Liver (tissue), 9 donors: ENCODE measurements around the gene PCDH10. TPM values are rescaled to one million over a fixed set of nuclear protein-coding genes. Genes with fewer than 3 reads are reported as not detected.

Experiments
- DNase-seq: peaks from one replicate; pipeline ENCODE4 v3.0.0-alpha.2; 2017; ENCODE audit warnings: low spot score
- H3K27ac ChIP-seq, 2 donors: one replicate each; pipeline ENCODE4 v1.7.0; 2013; ENCODE audit warnings: inconsistent platforms in 2 of 2, low read length in 2 of 2, control low read depth in 1 of 2, low read depth in 1 of 2, mild to moderate bottlenecking in 1 of 2
- H3K27me3 ChIP-seq, 4 donors: one replicate each; pipeline versions ENCODE4 v1.6.1 to v1.7.0; 2013; ENCODE audit warnings: low read length in 3 of 4, inconsistent platforms in 1 of 4, mild to moderate bottlenecking in 1 of 4, moderate library complexity in 1 of 4; ENCODE audit not compliant: control insufficient read depth in 4 of 4, insufficient read depth in 4 of 4
- H3K36me3 ChIP-seq, 4 donors: one replicate each; pipeline versions ENCODE4 v1.6.1 to v1.7.0; 2013; ENCODE audit warnings: low read length in 3 of 4, mild to moderate bottlenecking in 3 of 4, low read depth in 1 of 4, moderate library complexity in 1 of 4; ENCODE audit not compliant: control insufficient read depth in 4 of 4, insufficient read depth in 3 of 4
- H3K4me1 ChIP-seq, 4 donors: one replicate each; pipeline versions ENCODE4 v1.6.1 to v1.7.0; 2013; ENCODE audit warnings: low read length in 3 of 4, mild to moderate bottlenecking in 3 of 4, moderate library complexity in 1 of 4; ENCODE audit not compliant: control insufficient read depth in 4 of 4, insufficient read depth in 4 of 4
- H3K4me3 ChIP-seq, 3 donors: one replicate each; pipeline versions ENCODE4 v1.6.1 to v1.7.0; 2013; ENCODE audit warnings: low read length in 3 of 3, control low read depth in 1 of 3, low read depth in 1 of 3, mild to moderate bottlenecking in 1 of 3
- H3K9ac ChIP-seq, 2 donors: one replicate each; pipeline ENCODE4 v1.7.0; 2013; ENCODE audit warnings: low read length in 2 of 2, mild to moderate bottlenecking in 2 of 2, moderate library complexity in 2 of 2, control low read depth in 1 of 2, low read depth in 1 of 2
- H3K9me3 ChIP-seq, 4 donors: one replicate each; pipeline versions ENCODE4 v1.6.1 to v1.7.0; 2013; ENCODE audit warnings: low read length in 3 of 4; ENCODE audit not compliant: control insufficient read depth in 4 of 4
- EGR1 ChIP-seq, 2 donors: IDR thresholded peaks; 2 replicates each; pipeline ENCODE4 v1.6.1; 2016 to 2018; ENCODE audit warnings: antibody characterized with exemption in 2 of 2, low read depth in 2 of 2
- FOXA1 ChIP-seq: IDR thresholded peaks from 2 replicates; pipeline ENCODE4 v1.6.1; 2016; ENCODE audit warnings: antibody characterized with exemption
- FOXA2 ChIP-seq: IDR thresholded peaks from 2 replicates; pipeline ENCODE4 v1.6.1; 2016; ENCODE audit warnings: antibody characterized with exemption
- GABPA ChIP-seq, 2 donors: IDR thresholded peaks in 1 of 2; conservative IDR thresholded peaks in 1 of 2; 2 replicates each; pipeline ENCODE4 v1.6.1; 2016; ENCODE audit warnings: antibody characterized with exemption in 2 of 2, mild to moderate bottlenecking in 1 of 2, moderate library complexity in 1 of 2
- HNF4G ChIP-seq: IDR thresholded peaks from 2 replicates; pipeline ENCODE4 v1.6.1; 2016; ENCODE audit warnings: antibody characterized with exemption
- NR2F2 ChIP-seq: IDR thresholded peaks from 2 replicates; pipeline ENCODE4 v1.6.1; 2016; ENCODE audit warnings: antibody characterized with exemption
- RAD21 ChIP-seq, 2 donors: IDR thresholded peaks; 2 replicates each; pipeline ENCODE4 v1.6.1; 2016; ENCODE audit warnings: antibody characterized with exemption in 2 of 2, mild to moderate bottlenecking in 2 of 2
- RXRA ChIP-seq, 2 donors: IDR thresholded peaks; 2 replicates each; pipeline ENCODE4 v1.6.1; 2017 to 2018; ENCODE audit warnings: antibody characterized with exemption in 2 of 2, mild to moderate bottlenecking in 1 of 2
- TAF1 ChIP-seq: conservative IDR thresholded peaks from 2 replicates; pipeline ENCODE4 v1.6.1; 2016; ENCODE audit warnings: antibody characterized with exemption, mild to moderate bottlenecking
- YY1 ChIP-seq: IDR thresholded peaks from 2 replicates; pipeline ENCODE4 v1.6.1; 2016; ENCODE audit warnings: antibody characterized with exemption, mild to moderate bottlenecking
- WGBS: extraction: QIAGEN DNeasy Blood & Tissue Kit; methylation state at CpG from one replicate; pipeline ENCODE4 v1.1.7; 2013; 5-methylcytosine and 5-hydroxymethylcytosine counted together
- polyA plus RNA-seq, 2 donors: library from polyadenylated mRNA; stranded (reverse) in 1 of 2; unstranded in 1 of 2; fragments of 200-250 nt in 1 of 2; fragments of >200 nt in 1 of 2; fragmentation: Nextera tagmentation in 1 of 2; extraction: Ambion mirVana in 1 of 2; gene quantifications; one replicate each; pipeline versions ENCODE4 v1.2.1 to v1.2.3, GENCODE V29; 2013 to 2015
- total RNA-seq, 2 donors: library from RNA; depleted of rRNA; stranded (reverse); fragments of >200 nt; gene quantifications; one replicate each; pipeline ENCODE4 v1.2.3, GENCODE V29; 2014
- TF ChIP-seq, protein P1 (sequence below): IDR thresholded peaks from 2 replicates; pipeline ENCODE4 v1.6.1; 2016; ENCODE audit warnings: antibody characterized with exemption, mild to moderate bottlenecking
- TF ChIP-seq, protein P2 (sequence below): IDR thresholded peaks from 2 replicates; pipeline ENCODE4 v1.6.1; 2016; ENCODE audit warnings: antibody characterized with exemption
- TF ChIP-seq, protein P3 (sequence below): IDR thresholded peaks from 2 replicates; pipeline ENCODE4 v1.6.1; 2016; ENCODE audit warnings: antibody characterized with exemption
- TF ChIP-seq, protein P4 (sequence below): fragments of 150-350 bp; IDR thresholded peaks from 2 replicates; pipeline ENCODE4 v1.5.1; 2017; ENCODE audit warnings: improper control_type of control experiment, low read depth, low read length; ENCODE audit not compliant: missing input control
- donor health status: healthy.
- donor health status: healthy.
- donor health status: healthy.
- donor health status: healthy.
- donor health status: healthy.

The PCDH10 gene
- total and polyA plus RNA-seq, 4 donors: under 0.01 to 0.09 (median 0.05) TPM; not detected in 1

DNA sequence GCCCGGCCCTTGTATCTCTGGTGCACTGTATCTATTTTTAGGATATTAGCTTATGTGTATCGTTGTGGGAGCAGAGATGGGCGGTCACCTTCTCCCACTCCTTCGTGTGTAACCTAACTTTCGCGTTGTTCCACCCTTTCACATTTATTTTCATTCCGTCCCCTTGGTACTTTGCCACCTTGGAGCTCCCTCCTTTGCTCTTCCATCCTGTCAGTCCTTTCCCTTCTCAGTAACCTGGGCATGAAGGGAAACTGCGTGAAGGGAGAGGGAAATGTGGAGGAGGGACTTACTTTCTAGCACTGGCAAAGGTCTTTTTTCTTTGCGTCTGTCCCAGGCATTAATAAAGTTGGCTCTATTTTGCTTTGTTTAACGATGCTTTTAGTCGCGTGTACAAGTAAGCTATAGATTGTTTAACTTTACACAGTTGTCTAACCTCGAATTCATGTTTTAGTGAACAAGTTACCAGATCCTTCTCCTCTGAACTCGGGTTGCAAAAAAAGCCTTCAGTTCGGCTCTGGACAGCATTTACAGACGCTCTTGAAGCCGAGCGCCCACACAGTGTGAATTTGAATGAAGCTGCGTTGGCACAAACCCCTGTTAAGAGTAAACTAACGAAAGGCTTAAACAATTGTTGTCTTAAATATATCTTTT is 3.9 kb downstream of the PCDH10 start:
- Histone ChIP-seq H3K4me3 (no peak overlapping the region), H3K27ac (no peak overlapping the region), H3K36me3 (no peaks in the 10 kb centered on the region), H3K4me1 (peaks cover 7 to 48% (median 25%) of the 10 kb centered on the region in 4 donors), H3K9ac (no peak overlapping the region), H3K27me3 (peaks cover 0 to 18% (median 13%) of the 10 kb centered on the region in 4 donors), H3K9me3 (no peaks in the 10 kb centered on the region)
- WGBS: 3% methylated on average over 20 of the region's 20 CpGs
- TF ChIP-seq FOXA1 (no peak), NR2F2 (no peak), EGR1 (IDR thresholded peaks at IDR 0.05; ENCODE audit: low read depth in 2 of 2) (no peak), RXRA (IDR thresholded peaks at IDR 0.05) (no peak), TAF1 (no peak), YY1 (no peak), FOXA2 (no peak), HNF4G (no peak)
- TF ChIP-seq, protein P1, sequence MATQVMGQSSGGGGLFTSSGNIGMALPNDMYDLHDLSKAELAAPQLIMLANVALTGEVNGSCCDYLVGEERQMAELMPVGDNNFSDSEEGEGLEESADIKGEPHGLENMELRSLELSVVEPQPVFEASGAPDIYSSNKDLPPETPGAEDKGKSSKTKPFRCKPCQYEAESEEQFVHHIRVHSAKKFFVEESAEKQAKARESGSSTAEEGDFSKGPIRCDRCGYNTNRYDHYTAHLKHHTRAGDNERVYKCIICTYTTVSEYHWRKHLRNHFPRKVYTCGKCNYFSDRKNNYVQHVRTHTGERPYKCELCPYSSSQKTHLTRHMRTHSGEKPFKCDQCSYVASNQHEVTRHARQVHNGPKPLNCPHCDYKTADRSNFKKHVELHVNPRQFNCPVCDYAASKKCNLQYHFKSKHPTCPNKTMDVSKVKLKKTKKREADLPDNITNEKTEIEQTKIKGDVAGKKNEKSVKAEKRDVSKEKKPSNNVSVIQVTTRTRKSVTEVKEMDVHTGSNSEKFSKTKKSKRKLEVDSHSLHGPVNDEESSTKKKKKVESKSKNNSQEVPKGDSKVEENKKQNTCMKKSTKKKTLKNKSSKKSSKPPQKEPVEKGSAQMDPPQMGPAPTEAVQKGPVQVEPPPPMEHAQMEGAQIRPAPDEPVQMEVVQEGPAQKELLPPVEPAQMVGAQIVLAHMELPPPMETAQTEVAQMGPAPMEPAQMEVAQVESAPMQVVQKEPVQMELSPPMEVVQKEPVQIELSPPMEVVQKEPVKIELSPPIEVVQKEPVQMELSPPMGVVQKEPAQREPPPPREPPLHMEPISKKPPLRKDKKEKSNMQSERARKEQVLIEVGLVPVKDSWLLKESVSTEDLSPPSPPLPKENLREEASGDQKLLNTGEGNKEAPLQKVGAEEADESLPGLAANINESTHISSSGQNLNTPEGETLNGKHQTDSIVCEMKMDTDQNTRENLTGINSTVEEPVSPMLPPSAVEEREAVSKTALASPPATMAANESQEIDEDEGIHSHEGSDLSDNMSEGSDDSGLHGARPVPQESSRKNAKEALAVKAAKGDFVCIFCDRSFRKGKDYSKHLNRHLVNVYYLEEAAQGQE: no peak
- TF ChIP-seq, protein P2, sequence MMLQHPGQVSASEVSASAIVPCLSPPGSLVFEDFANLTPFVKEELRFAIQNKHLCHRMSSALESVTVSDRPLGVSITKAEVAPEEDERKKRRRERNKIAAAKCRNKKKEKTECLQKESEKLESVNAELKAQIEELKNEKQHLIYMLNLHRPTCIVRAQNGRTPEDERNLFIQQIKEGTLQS: no peak
- TF ChIP-seq, protein P3, sequence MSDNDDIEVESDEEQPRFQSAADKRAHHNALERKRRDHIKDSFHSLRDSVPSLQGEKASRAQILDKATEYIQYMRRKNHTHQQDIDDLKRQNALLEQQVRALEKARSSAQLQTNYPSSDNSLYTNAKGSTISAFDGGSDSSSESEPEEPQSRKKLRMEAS: no peak
- no peak for DNase-seq

DNA sequence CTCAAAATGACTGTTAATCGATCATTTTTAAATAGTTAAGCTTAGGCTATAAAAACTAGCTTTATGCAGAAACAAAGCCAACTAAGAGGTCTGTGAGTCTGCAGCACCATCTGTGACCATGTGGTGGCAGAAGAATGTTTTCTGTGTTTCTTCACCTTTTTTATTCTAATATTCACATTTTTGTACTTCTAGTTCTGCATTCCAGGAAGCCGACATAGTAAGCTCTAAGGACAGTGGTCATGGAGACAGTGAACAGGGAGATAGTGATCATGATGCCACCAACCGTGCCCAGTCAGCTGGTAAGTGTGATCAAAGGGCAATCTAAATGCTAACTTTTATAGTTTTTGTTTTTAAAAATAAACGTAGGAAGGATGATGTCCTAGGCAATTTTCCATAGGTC is 5.6 kb downstream of the PCDH10 start:
- Histone ChIP-seq H3K9ac (no peak overlapping the region), H3K4me3 (no peak overlapping the region), H3K4me1 (peaks cover 0 to 30% (median 12%) of the 10 kb centered on the region in 4 donors), H3K27me3 (peaks cover 0 to 15% (median 12%) of the 10 kb centered on the region in 4 donors), H3K9me3 (no peaks in the 10 kb centered on the region), H3K36me3 (no peaks in the 10 kb centered on the region), H3K27ac (no peak overlapping the region)
- DNase-seq: no peak
- TF ChIP-seq RAD21 (IDR thresholded peaks at IDR 0.05) (peak; percentile 37 to 48), GABPA (IDR thresholded peaks at IDR 0.05 in 1 of 2, conservative IDR thresholded peaks at IDR 0.05 in 1 of 2) (no peak)
- TF ChIP-seq, protein P4, sequence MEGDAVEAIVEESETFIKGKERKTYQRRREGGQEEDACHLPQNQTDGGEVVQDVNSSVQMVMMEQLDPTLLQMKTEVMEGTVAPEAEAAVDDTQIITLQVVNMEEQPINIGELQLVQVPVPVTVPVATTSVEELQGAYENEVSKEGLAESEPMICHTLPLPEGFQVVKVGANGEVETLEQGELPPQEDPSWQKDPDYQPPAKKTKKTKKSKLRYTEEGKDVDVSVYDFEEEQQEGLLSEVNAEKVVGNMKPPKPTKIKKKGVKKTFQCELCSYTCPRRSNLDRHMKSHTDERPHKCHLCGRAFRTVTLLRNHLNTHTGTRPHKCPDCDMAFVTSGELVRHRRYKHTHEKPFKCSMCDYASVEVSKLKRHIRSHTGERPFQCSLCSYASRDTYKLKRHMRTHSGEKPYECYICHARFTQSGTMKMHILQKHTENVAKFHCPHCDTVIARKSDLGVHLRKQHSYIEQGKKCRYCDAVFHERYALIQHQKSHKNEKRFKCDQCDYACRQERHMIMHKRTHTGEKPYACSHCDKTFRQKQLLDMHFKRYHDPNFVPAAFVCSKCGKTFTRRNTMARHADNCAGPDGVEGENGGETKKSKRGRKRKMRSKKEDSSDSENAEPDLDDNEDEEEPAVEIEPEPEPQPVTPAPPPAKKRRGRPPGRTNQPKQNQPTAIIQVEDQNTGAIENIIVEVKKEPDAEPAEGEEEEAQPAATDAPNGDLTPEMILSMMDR: peak; percentile 34
- WGBS: 27% methylated on average over 4 of the region's 4 CpGs
